Hematopoietic multipotent progenitor cell treated with erythropoietin and hydrocortisone succinate and interleukin-3 and kit ligand, for 15 days (in vitro differentiated cells): ENCODE results near the gene PGAP2.

Experiments
- DNase-seq: peaks from one replicate; pipeline ENCODE4 v3.0.0-alpha.2; 2015; ENCODE audit warnings: low spot score

Gene PGAP2

GRCh38 chr11:3832816-3833215 lies 24.5 kb downstream of the PGAP2 start:
- DNase-seq = no peak

DNA sequence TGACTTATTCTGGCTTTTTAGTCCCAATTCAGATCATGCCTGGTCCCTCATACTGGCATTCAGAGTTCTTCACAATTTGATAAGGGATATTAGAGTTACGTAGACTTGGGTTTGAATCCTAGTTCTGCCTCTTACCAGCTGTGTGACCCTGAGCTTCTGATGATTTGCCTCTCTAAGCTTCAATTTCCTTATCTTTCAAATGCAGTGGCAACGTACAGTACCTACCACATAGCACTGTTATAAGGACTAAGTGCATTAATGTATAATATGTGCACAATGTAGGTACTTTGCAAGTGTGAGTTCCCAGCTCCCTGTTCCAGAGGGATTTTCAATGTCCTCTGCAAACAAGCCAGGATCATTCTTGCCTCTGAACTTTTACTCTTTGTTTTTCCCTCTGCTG lies 25.1 kb downstream of the PGAP2 start:
- DNase-seq = peak; percentile 74

GRCh38 chr11:3834349-3834663 lies 25.9 kb downstream of the PGAP2 start:
- no peak for DNase-seq

GRCh38 chr11:3834664-3835461 lies 26.5 kb downstream of the PGAP2 start:
- peak; percentile 58 for DNase-seq

- no peak for DNase-seq
These were observed 27.4 kb downstream of the PGAP2 start for GRCh38 chr11:3835751-3836150.

- DNase-seq = no peak
These were observed 28.5 kb downstream of the PGAP2 start for GRCh38 chr11:3836903-3837302.

DNA sequence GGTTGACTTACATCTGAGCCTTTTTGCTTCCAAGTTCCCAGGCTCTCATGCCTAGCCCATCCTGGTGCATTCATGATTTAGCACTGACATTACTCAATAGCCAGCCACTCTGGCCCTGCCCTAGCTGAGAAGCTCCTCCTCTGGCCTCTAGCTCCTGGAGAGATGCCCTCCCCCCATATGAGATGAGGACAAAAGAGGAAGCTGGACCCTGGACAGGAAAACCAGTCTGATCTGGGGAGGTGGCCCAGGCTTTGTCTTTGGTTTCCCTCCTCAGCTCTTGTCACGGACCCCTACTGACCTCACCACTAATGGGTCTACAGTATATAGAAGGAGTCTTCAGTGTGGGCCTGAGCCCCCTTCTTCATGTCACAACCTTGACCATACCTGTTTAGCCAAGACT lies 29.4 kb downstream of the PGAP2 start:
- no peak for DNase-seq

DNA sequence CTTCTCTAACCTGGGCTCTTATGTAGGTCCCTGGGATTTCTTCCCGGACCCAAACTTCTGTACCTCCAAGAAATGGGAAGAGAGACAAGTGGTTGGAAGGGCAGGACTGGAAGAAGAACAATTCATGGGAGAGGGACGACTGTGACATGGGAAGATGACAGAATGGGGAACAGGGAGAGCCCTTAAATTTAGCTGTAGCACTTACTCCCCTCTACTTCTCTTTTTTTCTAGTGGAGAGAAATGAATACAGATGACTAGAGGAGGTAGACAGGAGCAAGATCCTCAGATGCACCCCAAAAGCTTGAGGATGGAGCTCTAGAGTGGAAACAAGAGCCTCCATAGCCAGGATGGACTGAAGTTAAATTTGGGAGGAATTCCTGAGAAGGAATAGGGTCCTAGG lies 30.1 kb downstream of the PGAP2 start:
- DNase-seq = no peak

DNA sequence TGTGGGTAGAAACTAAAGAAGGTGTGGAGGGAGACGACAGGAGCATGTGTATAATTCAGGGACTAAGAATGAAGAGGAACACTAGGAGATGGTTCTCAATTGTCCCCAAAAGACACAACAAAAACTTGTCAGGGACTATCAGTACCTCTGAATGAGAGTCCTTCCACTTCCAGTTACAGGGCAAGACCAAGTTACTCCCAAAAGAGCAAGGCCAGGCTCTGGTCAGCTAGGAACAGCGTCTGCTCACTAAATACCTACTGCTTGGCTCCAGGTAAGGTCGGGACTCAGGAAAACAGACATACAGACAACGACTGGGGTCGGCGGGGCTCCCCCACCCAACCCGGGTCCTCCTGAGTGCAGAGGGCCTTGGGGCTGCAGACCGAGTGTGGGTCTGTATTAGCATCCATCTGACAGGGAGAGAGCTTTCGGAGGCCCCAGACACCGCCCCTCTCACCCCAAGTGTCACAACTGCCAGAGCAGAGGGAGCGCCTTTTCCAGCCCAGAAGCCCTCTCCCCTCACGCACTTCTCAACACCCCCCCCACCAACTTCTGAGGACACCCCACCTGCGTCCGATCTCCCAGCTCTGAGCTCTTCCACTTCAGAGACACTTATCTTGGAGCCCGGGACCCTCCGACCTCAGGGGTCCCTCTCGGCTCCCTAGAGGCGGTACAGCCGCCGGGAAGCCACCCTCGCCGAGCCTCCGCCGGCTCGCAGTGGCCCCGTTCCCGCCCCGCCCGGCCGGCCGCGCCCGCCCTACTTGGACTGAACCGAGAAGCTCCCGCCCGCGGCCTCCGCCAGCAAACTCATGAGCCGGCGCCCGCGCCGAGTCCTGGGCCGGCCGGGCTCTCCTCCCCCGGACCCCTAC lies 31.9 kb downstream of the PGAP2 start:
- DNase-seq = peak; percentile 64

DNA sequence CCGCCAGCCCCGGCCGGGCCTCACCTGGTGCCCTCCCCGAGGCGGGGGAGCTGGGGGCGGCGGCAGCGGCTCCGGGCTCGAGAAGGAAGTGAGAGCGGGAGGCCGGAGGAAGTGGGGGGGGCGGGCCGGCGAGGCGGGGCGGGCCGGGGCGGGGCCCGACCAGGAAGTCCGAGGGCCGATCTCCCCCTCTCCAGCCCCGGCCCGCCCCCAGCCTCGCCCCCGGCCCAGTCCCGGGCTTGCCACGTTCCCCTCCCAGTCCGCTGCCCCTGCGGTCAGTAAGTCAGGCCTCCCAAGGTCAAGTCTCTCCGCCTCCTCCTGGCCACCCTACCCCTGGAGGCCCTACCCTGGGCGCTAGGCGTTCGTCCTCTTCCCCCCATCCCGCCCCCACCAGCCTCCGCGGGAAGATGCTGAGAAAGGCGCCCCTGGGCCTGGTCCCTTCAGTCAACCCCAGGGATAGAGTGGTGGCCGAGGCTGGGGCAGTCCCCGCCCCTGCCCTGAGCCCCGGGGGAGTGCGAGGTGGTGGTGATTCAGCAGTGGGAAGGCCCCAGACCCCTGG lies 32.6 kb downstream of the PGAP2 start, which contains the start of gene RHOG:
Gene RHOG, minus strand, starts transcription at position 90 of the 556 bp plus-strand sequence. CDS start 12,821 bp downstream, outside the sequence.
- peak; percentile 53 for DNase-seq

GRCh38 chr11:3841426-3842350 lies 33.3 kb downstream of the PGAP2 start:
- DNase-seq = peak; percentile 73

DNA sequence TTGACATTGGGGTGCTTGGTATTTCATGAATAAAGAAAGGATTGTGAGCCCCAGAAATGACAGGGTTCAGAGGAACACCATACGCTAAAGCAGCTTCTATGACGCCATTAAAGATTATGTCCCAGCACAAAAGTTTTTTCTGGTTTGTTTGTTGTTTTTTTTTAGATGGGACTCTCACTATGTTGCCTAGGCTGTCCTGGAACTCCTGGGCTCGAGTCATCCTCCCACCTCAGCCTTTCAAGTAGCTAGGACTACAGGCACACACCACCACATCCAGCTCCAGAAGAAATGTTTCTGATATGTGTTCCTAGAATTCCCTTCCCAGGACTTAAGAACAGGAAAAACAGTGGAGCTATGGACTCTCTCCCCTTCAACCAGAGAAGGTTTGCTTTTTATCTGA lies 35.0 kb downstream of the PGAP2 start:
- DNase-seq = no peak

DNA sequence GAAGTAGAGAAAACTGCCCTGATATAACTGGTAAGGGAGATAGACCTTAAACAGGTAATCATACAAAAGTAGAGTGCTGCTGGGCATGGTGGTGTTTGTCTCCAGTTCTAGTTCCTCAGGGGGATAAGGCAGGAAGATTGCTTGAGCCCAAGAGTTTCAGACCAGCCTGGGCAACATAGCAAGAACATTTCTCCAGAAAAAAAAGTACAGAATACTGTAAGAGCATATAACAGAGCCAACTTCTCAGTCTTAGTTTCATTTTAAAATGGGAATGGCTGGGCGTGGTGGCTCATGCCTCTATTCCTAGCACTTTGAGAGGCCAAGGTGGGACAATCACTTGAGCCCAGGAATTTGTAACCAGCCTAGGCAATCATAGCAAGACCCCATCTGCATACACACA lies 36.9 kb downstream of the PGAP2 start:
- DNase-seq = no peak

- DNase-seq = no peak
These were observed 37.3 kb downstream of the PGAP2 start for GRCh38 chr11:3845670-3846069.

DNA sequence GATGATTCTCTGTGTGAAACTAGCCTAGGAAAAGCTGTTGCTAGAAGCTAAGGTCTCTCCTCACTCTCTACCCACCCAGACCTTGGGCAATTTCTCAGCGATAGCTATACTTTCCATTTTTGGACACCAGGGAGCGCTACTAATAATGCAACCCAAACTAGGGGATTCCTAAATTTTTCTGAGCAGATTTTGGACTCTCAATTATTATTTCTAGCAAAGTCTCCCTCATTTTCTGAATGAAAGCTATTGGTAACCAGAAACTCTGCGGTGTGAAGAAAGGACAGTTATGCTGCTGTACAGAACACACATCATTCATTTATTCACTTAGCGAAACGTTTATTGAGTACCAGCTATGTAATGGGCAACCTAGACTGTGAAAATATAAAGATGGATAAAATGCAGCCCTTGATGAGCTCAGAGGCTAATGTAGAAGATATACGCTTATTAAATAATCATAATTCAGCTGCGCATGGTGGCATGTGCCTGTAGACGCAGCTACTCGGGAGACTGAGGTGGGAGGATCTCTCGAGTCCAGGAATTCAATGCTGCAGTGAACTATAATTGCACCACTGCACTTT lies 41.0 kb downstream of the PGAP2 start:
- DNase-seq = peak; percentile 72

DNA sequence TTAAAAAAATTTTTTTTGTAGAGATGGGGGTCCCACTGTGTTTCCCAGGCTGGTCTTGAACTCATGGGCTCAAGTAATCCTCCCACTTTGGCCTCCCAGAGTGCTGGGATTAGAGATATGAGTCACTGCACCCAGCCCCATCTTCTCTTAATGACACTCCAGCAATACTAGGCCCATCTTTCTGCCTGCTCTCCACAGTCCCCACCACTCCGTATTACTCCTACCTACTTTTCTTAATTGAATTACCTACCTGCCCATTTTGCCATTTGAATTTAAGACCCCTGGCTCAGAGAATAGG lies 45.1 kb downstream of the PGAP2 start:
- DNase-seq = no peak

GRCh38 chr11:3853899-3854659 lies 45.7 kb downstream of the PGAP2 start:
- DNase-seq = peak; percentile 43

DNA sequence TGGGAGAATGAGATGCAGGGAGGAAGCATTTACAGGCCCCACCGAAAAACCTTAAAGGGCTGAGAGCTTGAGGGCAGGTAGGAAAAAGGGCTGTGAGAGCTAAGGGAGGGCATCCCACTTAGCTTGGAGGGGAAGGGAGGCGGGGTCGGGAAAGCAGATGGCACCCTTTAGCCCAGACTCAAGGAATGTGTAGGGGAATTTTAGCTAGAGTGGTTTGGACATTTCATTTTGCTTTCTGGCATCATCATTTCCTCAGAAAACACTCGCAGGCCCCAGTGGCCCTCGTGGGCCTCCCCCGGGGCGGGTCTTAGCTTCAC lies 46.3 kb downstream of the PGAP2 start:
- no peak for DNase-seq

GRCh38 chr11:3854977-3855807 lies 46.8 kb downstream of the PGAP2 start, which contains the start of gene STIM1:
Gene STIM1, plus strand, starts transcription at chr11:3855664. Its CDS starts 607 bp downstream, at chr11:3856271.
- DNase-seq = peak; percentile 94
